GM23338 (cell line): ENCODE measurements around the gene FBN3.

ENCODE experiments used
- EZH2 ChIP-seq: fragments of 200-600 bp; sonication (generic); IDR thresholded peaks from one replicate; pipeline ENCODE4 v1.8.0; 2017; ENCODE audit warnings: antibody characterized with exemption, mild to moderate bottlenecking, low read depth; ENCODE audit not compliant: unreplicated experiment
- POLR2AphosphoS5 ChIP-seq: IDR thresholded peaks from 2 replicates; pipeline ENCODE4 v1.6.1; 2016; ENCODE audit warnings: antibody characterized with exemption, low read depth

GRCh38 chr19:8132858-8133458, 16.4 kb downstream of the FBN3 start:
- TF ChIP-seq POLR2AphosphoS5: no peak
- no peak for TF ChIP-seq EZH2
